Stimulated activated CD4-positive, alpha-beta T cell treated with anti-CD3 and anti-CD28 coated beads, Interleukin-1b, Interleukin-23, amount 100 ng/mL, for 24 hours (primary cell): ENCODE data around the gene DPH1.

Experiments
- DNase-seq, 4 experiments: peaks; one replicate each; pipeline ENCODE4 v3.0.0-alpha.2; 2020; ENCODE audit warnings: low read depth in 4 of 4, low spot score in 1 of 4

The DPH1 gene

DNA sequence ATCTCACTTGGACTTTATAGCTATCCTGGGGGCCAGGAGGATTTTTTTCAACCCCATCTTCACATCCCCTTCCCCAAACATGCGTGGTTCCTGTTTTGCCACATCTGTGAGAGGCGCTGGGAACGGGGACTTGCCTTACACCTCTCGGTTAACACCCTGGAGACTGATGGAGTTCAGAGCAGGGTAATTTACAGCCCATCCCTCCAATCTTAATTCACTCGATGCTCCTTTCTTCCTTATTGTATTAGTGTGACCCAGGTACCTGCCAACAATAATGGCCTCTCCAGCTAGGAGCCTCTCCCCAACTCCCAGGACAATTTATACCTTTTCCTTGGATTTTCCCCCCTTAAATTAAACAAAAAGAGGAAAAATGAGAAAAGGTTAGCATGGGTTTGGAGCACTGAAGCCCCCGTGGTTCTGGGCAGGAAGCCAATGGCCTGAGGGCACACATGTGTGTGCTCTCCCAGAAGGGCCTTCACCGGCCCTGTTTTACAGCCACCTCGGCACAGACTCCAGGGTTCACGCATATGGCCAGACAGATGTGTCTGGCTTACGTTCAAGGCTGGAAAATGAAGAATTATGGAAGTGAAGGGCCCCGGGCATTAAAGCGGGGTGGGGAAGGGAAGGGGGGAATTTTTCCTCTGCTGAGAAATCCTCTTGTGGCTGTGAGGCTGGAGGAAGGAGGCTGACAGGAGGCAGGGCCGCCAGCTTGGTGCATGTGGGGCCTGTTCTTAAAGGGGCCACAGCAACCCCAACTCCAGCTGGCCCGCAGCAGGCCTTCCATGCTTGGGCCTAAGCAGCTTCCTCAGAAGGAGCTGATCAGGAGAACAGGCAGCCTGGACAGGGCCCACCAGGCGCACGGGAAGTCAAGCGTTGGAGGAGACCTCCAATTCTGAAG, 46.4 kb downstream of the DPH1 start:
- DNase-seq = no peak

DNA sequence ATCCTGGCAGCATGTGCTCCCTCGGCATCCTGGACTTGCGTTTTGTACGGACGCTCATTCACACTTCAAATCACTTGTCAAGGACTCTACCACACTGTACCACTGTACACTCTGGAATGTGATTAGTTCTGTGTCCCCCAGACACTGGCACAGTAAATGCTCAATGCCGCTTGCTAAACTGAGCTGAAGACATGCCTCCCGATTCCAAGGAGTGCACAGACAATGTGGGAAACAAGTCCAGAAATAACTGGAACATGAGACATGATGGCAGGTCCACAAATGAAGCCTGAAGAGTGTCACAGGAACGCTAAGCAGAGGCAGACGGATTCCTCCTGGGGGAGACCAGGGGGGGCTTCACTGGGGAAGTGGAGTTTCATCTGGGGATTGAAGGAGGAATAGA, 47.1 kb downstream of the DPH1 start:
- DNase-seq = no peak

DNA sequence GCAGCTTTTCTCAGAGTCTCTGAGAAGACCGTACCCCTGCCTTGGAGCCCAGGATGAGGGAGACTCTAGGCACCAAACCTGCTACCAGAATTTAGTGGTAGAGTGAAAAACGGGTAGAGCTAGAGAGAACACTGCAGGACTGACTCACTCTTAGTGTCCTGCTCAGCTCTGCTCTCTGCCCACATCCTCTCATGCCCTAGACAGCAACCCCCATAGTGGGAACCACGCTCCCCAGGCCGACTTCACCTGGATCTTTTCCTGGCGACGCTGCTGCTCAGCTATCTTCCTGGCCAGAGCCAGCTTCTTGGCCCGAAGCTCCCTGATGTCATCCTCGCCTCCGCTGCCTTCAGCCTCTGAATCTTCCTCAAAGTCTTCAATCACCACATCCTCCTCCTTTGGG, 51.6 kb downstream of the DPH1 start:
- DNase-seq = no peak

DNA sequence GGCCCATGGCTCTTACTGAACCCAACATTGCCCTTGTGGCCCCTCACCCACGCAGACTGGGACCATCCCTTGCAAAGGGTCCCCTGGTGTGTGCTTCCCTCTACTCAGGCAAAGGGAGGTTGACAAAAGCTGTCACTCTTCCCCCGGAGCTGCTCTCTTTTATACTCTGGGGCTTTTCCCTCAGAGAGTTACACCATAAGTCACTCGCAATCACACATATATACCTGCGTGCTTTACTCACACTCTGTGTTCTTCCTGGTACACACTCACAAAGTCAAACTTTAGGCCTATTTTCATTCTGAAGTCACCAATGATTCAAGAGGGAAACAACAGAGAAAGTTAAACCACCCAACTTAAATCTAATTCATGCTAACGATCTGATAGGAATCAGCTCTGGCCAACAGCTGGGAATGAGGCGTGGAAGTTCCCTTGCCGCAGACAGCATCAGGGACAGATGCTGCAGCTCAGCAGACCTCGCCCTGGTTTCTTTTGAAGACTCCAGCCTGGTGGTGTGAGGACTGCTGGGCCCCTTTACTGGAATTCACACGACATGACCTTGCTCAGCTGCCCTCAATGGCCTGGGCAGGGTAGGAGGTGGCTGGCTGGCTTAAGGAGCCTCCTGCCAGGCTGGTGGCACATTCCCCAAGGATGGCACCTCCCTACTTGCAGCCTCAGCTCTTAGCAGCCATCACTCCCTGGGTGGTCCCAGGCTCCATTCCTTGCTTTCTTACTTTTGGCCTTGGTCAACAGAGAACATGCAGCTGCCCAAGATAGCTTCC, 52.2 kb downstream of the DPH1 start:
- no peak for DNase-seq

DNA sequence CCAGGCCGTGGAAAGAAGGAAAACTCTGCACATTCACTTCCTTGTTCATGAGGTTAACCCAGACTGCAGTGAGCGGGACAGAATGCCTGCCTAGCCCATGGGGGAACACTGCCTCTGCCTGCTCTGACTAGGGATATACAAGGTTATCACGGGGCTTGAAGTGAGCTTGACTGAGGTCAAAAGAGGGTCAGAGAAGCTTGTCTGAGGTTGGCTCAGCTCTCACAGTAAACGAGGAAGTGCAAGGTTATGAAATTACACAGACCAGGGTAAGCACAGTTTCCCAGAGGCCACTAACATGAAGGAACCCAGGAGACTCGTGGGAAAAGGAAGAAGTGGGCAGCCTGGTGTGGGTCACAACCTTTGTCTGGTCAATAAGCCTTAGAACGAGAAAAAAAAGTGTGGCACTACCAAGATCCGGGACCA, 53.7 kb downstream of the DPH1 start:
- DNase-seq = no peak

DNA sequence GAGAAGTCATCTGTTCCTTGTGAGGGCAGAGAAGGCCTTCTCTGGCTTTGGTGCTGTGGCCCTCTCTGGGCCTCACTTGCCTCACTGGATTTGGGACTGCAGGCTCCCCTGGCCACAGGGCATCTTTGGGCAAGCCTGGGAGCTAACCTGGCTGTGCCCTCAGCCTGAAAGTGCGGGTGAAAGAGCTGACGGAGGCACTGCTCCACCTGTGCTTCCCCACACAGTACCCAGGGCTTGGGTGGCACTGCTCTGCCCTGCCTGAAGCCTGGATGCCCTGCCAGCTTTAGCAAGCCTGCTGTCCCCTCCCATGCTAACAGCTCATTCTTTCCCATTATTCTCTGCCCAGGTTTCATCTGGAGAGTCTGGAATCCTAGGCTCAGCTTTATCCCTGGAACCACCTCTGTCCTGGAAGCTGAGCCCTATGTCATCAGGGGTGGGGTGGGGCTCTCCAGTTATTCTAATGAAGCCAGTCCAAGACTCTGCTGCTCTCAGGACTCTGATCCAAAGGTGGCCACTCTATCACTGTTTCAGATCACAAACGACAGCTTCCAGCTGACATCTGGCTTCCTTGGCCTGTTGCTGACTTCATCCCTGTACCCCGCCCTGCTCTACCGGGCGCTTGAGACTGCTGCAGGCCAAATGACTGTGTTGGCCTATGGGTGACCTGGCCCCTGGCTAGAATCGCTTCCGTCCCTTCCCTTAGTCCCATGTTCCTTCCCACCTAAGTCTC, 54.2 kb downstream of the DPH1 start:
- no peak for DNase-seq

DNA sequence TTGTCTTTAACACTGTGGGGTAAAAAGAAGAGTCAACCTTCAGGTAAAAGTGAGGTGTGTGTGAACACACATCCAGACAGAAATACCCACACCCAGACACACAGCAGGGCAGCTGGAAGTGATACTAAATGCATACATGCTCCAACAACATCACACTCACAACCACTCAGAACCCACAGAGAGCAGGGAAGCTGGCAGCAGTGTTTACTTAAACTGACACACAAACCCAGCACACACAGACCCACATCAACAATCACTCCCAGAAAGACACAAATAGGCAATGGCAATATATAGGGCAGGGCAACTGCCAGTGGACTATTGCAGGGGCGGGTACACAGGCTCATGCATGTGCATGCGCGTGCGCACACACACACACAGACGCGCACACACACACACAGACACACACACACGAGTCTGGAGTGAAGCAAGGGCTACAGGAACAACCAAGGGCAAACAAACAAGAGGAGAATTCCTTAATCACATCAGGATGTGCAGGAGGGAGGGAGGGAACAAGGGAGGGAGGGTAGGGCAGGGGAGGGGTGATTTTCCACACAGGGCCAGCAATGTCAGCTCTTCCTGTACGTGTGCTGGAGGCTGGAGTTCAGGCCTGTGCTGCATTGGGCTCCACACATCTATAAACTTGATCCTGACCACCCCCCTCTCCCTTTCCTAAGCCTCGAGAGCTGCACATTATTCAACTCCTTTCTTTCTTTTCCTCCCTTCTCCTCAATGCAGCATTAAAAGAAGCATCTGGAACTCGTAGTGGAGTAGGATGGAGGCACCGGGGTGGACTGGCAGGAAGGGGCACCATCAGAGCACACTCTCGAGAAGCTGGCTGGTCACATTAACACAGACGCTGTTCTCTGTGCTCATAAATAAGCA, 55.1 kb downstream of the DPH1 start:
- no peak for DNase-seq

DNA sequence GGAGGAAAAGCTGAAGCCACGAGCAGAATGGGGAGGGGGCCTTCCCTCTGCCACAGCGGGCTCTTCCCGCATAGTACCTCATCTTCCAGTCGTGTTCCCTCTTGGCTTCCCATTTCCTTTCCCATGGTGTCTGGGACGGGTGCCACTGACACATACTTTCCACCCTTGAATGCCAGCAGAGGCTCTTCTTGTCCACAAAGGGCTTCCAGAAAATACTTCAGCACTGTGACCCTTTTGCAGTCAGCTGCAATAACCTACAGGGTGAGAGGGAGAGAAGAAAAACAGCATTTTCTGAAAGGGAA, 55.6 kb downstream of the DPH1 start:
- no peak for DNase-seq

DNA sequence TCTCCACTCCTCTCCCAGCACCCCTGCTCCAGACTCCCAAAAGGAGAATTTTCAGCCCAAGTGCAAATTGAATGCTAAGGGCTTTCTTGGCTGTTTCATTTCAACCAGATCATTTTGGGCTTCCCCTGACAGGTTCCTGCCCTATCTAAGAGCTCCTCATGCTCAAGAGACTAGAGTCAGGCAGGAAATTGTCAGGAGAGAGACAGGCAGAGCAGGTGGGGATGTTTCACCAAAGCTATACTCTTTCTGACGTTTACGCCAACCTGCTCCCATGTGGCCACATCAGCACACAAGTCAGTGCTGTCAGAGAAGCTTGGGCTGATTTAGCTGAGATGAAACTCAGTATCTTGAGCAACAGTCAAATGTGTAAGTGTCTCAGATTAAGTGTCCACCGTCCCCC, 56.4 kb downstream of the DPH1 start:
- DNase-seq = no peak

DNA sequence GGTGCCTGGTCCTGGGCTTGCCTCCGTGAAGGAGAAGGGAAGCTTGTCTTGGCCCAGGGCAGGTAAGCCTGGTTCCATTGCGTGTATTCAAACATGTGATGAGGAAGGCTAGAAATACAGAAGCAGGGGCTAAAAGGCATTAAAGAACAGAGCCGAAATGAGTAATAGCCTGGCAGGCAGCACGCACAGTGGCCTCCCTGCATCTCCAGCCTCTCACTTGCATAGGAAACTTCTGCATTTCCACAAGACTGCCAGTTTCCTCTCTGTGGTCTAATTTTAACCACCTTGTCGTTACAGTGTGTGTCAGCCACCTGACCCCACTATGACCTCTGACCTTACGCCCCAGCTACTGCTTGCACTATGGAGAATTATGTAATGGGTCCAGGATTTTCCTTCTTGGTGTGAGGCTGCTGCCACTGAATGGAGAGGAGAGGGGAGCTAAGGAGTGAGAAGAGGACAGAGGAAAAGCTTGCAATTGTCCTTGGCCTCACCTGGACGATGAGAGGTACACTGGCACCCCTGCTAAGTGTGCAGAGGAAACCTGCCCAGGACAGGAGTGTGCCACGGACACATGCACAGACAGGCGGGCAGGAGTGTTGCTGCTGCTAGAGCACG, 57.8 kb downstream of the DPH1 start:
- DNase-seq = peak in 3 of 4 experiments; percentile 16 to 42 (median 20)

DNA sequence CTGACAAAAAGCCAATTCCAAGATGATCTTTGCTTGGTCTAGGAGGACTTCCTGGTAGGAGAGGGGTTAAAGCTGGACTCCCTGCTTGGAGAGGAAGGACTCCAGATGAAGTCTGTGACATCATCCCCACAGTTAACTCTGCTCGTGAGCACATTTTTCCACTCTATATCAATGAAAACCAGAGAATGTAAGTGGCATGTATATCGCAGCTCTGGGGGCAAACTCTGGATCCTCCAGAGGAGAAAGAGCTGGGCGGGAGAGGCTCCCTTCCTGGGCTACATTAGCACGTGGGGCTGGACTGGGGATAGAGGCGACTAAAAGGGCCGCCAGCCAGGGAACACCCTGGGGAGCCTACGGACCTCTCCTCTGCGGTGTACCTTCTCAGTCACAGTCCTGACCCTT, 59.1 kb downstream of the DPH1 start:
- DNase-seq = no peak

DNA sequence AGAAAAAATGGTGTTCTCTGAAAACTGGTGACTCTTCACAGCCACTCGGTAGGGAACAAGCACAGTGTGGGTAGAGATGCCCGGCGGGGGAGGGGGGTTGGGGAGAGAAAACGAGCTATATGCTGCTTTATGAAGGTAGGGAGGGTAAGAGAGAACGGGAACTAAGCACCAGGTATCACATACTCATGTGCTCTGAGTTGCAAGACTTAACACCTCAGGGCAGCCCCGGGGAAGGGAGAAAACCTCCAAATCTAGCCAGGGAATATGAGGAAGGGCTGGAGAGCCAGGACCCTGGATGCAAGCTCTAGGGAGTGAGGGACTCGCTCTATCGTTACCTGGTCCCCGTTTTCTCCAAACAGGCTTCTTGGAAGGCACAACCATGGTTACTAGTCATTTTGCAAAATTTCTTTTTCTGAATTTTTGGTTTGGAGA, 60.3 kb downstream of the DPH1 start:
- no peak for DNase-seq

DNA sequence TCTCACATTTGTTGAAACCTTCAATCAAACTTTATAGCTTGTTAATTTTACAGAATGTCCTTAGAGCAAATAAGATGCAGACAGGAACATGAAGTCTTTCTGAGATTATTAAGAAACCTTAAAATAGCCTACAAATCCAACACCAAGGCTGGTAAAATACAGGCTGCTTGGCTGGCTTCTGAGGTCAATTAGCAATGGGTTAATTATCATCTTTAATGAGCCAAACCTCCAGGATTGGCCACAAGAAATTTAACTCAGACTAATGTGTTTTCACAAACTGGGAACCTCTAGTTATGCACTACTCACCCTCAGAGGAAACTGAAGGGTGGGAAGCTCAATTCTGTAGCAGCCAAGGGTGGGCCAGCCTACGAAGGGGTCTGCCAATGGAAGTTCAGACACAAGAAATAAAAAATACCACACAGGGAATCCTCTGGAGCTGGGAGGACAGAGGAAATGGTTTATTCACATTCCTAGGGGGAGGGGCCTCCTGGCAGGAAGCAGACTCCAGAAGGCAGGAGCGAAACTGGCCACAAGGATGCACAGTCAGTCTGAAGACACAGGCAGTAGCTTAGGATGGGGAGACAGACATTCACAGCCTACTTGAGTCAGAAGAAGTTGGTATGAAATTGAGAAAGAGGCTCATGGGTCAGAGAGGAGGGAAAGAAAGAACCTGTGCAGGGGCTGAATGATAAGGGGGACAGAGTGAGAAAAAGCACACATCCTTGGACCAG, 61.0 kb downstream of the DPH1 start:
- no peak for DNase-seq

DNA sequence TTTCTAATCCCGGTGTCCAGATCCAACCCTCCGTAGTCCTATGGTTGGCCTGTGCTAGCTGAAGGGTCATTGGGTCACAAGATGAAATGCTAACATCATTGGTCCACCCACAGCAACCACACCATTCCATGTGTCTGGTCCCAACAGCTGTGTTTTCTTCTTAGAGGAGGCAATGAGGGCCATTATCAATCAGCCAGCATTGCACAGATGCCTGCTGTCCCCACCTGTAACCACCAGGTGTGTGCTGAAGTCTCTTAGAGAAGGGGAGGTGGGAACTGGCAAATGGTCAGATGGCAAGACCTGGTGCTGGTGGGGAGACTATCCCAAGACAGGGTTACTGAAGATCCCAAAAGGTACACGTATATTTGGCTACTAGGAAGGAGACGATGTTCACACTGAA, 62.3 kb downstream of the DPH1 start:
- DNase-seq = no peak

DNA sequence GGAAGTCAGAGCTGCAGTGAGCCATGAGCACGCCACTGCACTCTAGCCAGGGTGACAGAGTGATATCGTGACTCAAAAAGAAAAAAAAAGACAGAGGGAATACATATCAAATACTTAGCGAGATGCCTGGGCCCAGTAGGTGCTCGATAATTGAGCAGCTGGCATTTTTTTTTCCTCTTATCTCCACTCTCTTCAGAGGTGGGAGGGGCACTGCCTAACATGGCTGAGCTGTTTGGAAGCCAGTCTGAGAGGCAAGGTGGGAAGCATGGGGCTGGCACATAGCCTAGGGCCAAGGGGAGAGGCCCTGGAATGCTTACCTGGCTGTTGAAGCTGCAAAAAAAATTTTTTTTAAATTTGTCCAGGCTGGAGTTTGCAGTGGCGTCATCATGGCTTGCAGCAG, 63.4 kb downstream of the DPH1 start:
- no peak for DNase-seq
